Nephron (organoid): Measurements from ENCODE around the gene RNF212B.
A peak's percentile ranks its signal among the peaks of the same experiment; 100 is the strongest.
"Not testable (repeated sequence)": the region's sequence is repeated elsewhere in the genome, so short reads cannot be mapped to it uniquely, and the experiment has no call there.

Experiments used
- H3K27ac Mint-ChIP-seq, 3 experiments: 2 replicates each; pipeline ENCODE4 v1.8.0; 2020; ENCODE audit warnings: mixed read lengths in 3 of 3, mild to moderate bottlenecking in 2 of 3, moderate library complexity in 1 of 3
- H3K27me3 Mint-ChIP-seq: 2 replicates; pipeline ENCODE4 v1.8.0; 2021; ENCODE audit warnings: low read depth, mild to moderate bottlenecking, moderate library complexity, mixed read lengths
- H3K36me3 Mint-ChIP-seq: 2 replicates; pipeline ENCODE4 v1.8.0; 2020; ENCODE audit warnings: low read depth, mixed read lengths
- H3K4me1 Mint-ChIP-seq: 2 replicates; pipeline ENCODE4 v1.8.0; 2020; ENCODE audit warnings: mixed read lengths
- H3K4me3 Mint-ChIP-seq, 3 experiments: 2 replicates each; pipeline ENCODE4 v1.8.0; 2020; ENCODE audit warnings: mild to moderate bottlenecking in 3 of 3, mixed read lengths in 3 of 3, moderate library complexity in 2 of 3
- H3K9me3 Mint-ChIP-seq: 2 replicates; pipeline ENCODE4 v1.8.0; 2020; ENCODE audit warnings: mixed read lengths
- TF ChIP-seq, protein P1 (sequence below), 3 experiments: fragments of 200-600 bp; sonication (generic); IDR thresholded peaks; one replicate each; pipeline ENCODE4 v1.5.0; 2021; ENCODE audit warnings: antibody characterized with exemption in 3 of 3; ENCODE audit not compliant: unreplicated experiment in 3 of 3

Gene RNF212B

GRCh38 chr14:23252420-23253333, 14.9 kb downstream of the RNF212B start:
- Mint-ChIP-seq H3K4me3 (no peak overlapping the region), H3K4me1 (no peaks in the 10 kb centered on the region), H3K9me3 (no peaks in the 10 kb centered on the region), H3K27ac (no peak overlapping the region), H3K36me3 (no peaks in the 10 kb centered on the region), H3K27me3 (peaks cover 14% of the 10 kb centered on the region)
- TF ChIP-seq, protein P1, sequence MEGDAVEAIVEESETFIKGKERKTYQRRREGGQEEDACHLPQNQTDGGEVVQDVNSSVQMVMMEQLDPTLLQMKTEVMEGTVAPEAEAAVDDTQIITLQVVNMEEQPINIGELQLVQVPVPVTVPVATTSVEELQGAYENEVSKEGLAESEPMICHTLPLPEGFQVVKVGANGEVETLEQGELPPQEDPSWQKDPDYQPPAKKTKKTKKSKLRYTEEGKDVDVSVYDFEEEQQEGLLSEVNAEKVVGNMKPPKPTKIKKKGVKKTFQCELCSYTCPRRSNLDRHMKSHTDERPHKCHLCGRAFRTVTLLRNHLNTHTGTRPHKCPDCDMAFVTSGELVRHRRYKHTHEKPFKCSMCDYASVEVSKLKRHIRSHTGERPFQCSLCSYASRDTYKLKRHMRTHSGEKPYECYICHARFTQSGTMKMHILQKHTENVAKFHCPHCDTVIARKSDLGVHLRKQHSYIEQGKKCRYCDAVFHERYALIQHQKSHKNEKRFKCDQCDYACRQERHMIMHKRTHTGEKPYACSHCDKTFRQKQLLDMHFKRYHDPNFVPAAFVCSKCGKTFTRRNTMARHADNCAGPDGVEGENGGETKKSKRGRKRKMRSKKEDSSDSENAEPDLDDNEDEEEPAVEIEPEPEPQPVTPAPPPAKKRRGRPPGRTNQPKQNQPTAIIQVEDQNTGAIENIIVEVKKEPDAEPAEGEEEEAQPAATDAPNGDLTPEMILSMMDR (IDR thresholded peaks at IDR 0.05; ENCODE audit: unreplicated experiment in 3 of 3), result no peak

DNA sequence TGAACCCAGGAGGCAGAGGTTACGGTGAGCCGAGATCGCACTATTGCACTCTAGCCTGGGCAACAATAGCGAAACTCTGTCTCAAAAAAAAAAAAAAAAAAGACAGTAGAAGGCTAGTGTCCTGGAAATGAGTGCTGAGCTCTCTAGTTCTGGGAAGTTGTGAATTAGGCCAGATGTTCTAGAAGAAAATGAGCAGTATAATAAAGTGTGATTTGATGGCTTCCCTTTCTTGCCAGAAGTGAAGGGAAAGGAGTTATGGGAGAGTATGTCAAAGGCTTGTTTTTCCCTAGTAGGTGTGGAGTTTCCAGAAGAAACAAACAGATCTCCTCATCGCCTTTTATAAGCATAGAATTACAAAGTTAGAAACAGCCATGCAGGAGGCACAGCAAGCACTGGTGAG, 20.5 kb downstream of the RNF212B start:
- no peaks in the 10 kb centered on the region for H3K9me3 Mint-ChIP-seq
- peaks cover 2% of the 10 kb centered on the region for H3K27me3 Mint-ChIP-seq
- TF ChIP-seq, protein P1 (IDR thresholded peaks at IDR 0.05; ENCODE audit: unreplicated experiment in 3 of 3), result no peak
- H3K27ac Mint-ChIP-seq, result peak overlapping the region; percentile 42 to 76 (median 59)
- H3K36me3 Mint-ChIP-seq, result no peaks in the 10 kb centered on the region
- H3K4me3 Mint-ChIP-seq, result no peak overlapping the region
- H3K4me1 Mint-ChIP-seq, result peaks cover 5% of the 10 kb centered on the region

- no peaks in the 10 kb centered on the region for H3K36me3 Mint-ChIP-seq
Observed at GRCh38 chr14:23259426-23259825, 21.7 kb downstream of the RNF212B start.

DNA sequence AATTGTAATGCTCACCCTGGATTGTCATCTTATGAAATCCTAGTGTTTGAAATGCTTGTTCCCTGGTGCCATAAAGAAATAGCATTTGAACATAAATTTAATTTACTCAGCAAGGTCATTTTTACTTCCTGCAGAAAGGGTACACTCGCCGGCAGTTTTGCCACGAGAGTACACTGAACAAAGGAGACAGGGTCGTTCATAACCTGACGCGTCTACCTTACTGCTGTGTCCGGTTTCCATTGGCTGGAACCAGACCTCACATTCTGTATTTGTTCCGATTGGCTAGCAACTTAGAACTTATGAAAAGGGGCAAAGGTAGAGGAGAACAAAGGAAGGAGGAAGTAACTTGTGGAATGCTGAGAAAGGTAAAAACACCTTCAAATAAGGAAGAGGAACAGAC, 23.1 kb downstream of the RNF212B start:
- not testable (repeated sequence) for H3K27me3 Mint-ChIP-seq, H3K4me3 Mint-ChIP-seq, H3K4me1 Mint-ChIP-seq, H3K36me3 Mint-ChIP-seq, H3K9me3 Mint-ChIP-seq
- peak overlapping the region; percentile 2 to 89 (median 36) for H3K27ac Mint-ChIP-seq

More at GRCh38 chr14:23259426-23259825, 21.7 kb downstream of the RNF212B start:
- Mint-ChIP-seq H3K9me3 (no peaks in the 10 kb centered on the region), H3K4me1 (peaks cover 5% of the 10 kb centered on the region), H3K4me3 (no peak overlapping the region), H3K27ac (peak overlapping the region; percentile 14 to 79 (median 20)), H3K27me3 (peaks cover 4% of the 10 kb centered on the region)
- TF ChIP-seq, protein P1 (IDR thresholded peaks at IDR 0.05; ENCODE audit: unreplicated experiment in 3 of 3), result no peak

GRCh38 chr14:23269193-23269592, 31.5 kb downstream of the RNF212B start:
- Mint-ChIP-seq H3K9me3 (no peaks in the 10 kb centered on the region), H3K27me3 (no peaks in the 10 kb centered on the region), H3K27ac (no peak overlapping the region), H3K36me3 (no peaks in the 10 kb centered on the region), H3K4me3 (no peak overlapping the region), H3K4me1 (no peaks in the 10 kb centered on the region)
- TF ChIP-seq, protein P1 (IDR thresholded peaks at IDR 0.05; ENCODE audit: unreplicated experiment in 3 of 3), result no peak

DNA sequence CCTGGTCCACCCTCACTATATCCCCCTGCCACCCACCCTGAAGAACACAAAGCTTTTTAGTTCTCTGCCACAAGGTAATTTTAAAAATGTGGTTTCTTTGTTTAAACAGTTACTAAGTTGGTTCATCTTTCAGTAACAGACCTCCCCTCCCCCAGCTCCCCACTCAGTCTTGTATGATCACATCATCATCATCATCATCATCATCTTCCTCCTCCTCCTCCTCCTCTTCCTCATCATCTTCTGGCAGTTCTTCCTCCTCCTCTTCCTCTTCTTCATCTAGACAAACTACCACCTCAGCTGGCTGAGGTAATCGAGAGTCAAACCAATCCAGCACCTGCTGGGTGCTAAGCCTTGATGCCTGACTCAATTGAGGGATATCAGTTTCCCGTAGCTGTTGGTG, 37.7 kb downstream of the RNF212B start:
- no peaks in the 10 kb centered on the region for H3K9me3 Mint-ChIP-seq
- H3K4me1 Mint-ChIP-seq, result no peaks in the 10 kb centered on the region
- H3K27ac Mint-ChIP-seq, result no peak overlapping the region
- H3K36me3 Mint-ChIP-seq, result peaks cover 30% of the 10 kb centered on the region
- no peaks in the 10 kb centered on the region for H3K27me3 Mint-ChIP-seq
- TF ChIP-seq, protein P1 (IDR thresholded peaks at IDR 0.05; ENCODE audit: unreplicated experiment in 3 of 3), result no peak
- no peak overlapping the region for H3K4me3 Mint-ChIP-seq
